Small intestine (tissue), 7 donors: ENCODE results near the gene DENND1A. TPM values are rescaled to one million over a fixed set of nuclear protein-coding genes. Genes with fewer than 3 reads are reported as not detected.

Source experiments
- DNase-seq, 2 donors: peaks; one replicate each; pipeline versions ENCODE4 v3.0.0 to v3.0.0-alpha.2; 2013
- FAIRE-seq: peaks from 2 replicates; lab custom pipeline; 2012; peaks lifted over from hg19 to GRCh38; lab: Jason Lieb, UNC
- H3K27ac ChIP-seq, 3 donors: one replicate each; pipeline ENCODE4 v1.5.1; 2013; ENCODE audit warnings: low read length in 2 of 3, mild to moderate bottlenecking in 2 of 3, control low read depth in 1 of 3, inconsistent platforms in 1 of 3, low read depth in 1 of 3, moderate library complexity in 1 of 3
- H3K27me3 ChIP-seq, 3 donors: one replicate each; pipeline ENCODE4 v1.6.1; 2013; ENCODE audit warnings: low read length in 3 of 3, inconsistent platforms in 1 of 3; ENCODE audit not compliant: control insufficient read depth in 3 of 3, insufficient read depth in 3 of 3
- H3K36me3 ChIP-seq, 3 donors: one replicate each; pipeline ENCODE4 v1.6.1; 2013; ENCODE audit warnings: low read length in 3 of 3, inconsistent platforms in 1 of 3, low read depth in 1 of 3, mild to moderate bottlenecking in 1 of 3, moderate library complexity in 1 of 3; ENCODE audit not compliant: control insufficient read depth in 3 of 3, insufficient read depth in 2 of 3
- H3K4me1 ChIP-seq, 3 donors: one replicate each; pipeline ENCODE4 v1.6.1; 2013; ENCODE audit warnings: low read length in 2 of 3, inconsistent platforms in 1 of 3, low read depth in 1 of 3, mild to moderate bottlenecking in 1 of 3, moderate library complexity in 1 of 3; ENCODE audit not compliant: control insufficient read depth in 3 of 3, insufficient read depth in 2 of 3
- H3K4me3 ChIP-seq, 3 donors: one replicate each; pipeline ENCODE4 v1.5.1; 2013; ENCODE audit warnings: low read length in 3 of 3, control low read depth in 1 of 3, inconsistent platforms in 1 of 3, low read depth in 1 of 3, mild to moderate bottlenecking in 1 of 3, moderate library complexity in 1 of 3
- H3K9me3 ChIP-seq, 2 donors: one replicate each; pipeline ENCODE4 v1.6.1; 2013; ENCODE audit warnings: low read depth in 1 of 2, low read length in 1 of 2; ENCODE audit not compliant: control insufficient read depth in 2 of 2, insufficient read depth in 1 of 2
- WGBS, 3 donors: extraction: QIAGEN DNeasy Blood & Tissue Kit; methylation state at CpG; one replicate each; pipeline ENCODE4 v1.1.7; 2013; 5-methylcytosine and 5-hydroxymethylcytosine counted together
- polyA plus RNA-seq, 4 donors: library from polyadenylated mRNA; stranded (reverse) in 3 of 4; unstranded in 1 of 4; fragments of 200-250 nt in 3 of 4; fragments of 120-200 nt in 1 of 4; gene quantifications; one replicate each; pipeline versions ENCODE4 v1.2.1 to v1.2.3, GENCODE V29; 2013
- donor health status: healthy with polysubstance abuse.
- donor health status: control.
- donor health status: control.
- donor health status: Bipolar disorder and iron deficiency.
- donor health status: healthy.

Gene DENND1A
- polyA plus RNA-seq, 4 donors: 11.5 to 43.4 (median 20.0) TPM

- WGBS, 3 donors: 61 to 81% (median 76%) methylated on average over 17 of the region's 17 CpGs
- Histone ChIP-seq H3K36me3 (peaks cover 0 to 5% (median 0%) of the 10 kb centered on the region in 3 donors), H3K4me3 (no peak overlapping the region), H3K9me3 (no peaks in the 10 kb centered on the region), H3K27ac (no peak overlapping the region), H3K27me3 (no peaks in the 10 kb centered on the region), H3K4me1 (no peaks in the 10 kb centered on the region)
- FAIRE-seq: no peak
- no peak for DNase-seq
Observed at GRCh38 chr9:123568691-123569688, 360.9 kb downstream of the DENND1A start.

- 65 to 86% (median 78%) methylated on average over 3 of the region's 3 CpGs for WGBS, 3 donors
- no peaks in the 10 kb centered on the region for H3K9me3 ChIP-seq
- H3K27ac ChIP-seq: no peak overlapping the region
- no peak for FAIRE-seq
- H3K4me1 ChIP-seq: peaks cover 0 to 6% (median 0%) of the 10 kb centered on the region in 3 donors
- H3K27me3 ChIP-seq: no peaks in the 10 kb centered on the region
- H3K36me3 ChIP-seq: peaks cover 0 to 6% (median 0%) of the 10 kb centered on the region in 3 donors
- DNase-seq: no peak
- no peak overlapping the region for H3K4me3 ChIP-seq
Observed at GRCh38 chr9:123567013-123567412, 362.9 kb downstream of the DENND1A start.

DNA sequence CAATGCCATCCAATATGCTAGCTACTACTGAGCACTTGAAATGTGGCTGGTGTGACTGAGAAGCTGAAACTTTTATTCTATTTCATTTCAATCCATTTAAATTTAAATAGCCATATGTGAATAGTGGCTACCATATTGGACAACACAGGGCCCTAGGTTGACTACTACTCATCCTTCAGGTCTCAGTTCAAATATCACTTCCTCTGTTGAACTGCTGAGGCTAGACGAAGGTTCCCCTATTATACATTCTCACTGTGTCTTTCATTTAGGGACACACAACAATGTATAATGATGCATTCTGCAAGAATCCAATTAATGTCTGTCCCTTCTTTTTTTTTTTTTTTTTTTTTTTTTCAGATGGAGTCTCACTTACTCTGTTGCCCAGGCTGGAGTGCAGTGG, 365.3 kb downstream of the DENND1A start:
- peaks cover 0 to 13% (median 0%) of the 10 kb centered on the region in 3 donors for H3K36me3 ChIP-seq
- H3K27ac ChIP-seq: no peak overlapping the region
- DNase-seq (no peak), FAIRE-seq (no peak)
- H3K27me3 ChIP-seq: no peaks in the 10 kb centered on the region
- H3K9me3 ChIP-seq: no peaks in the 10 kb centered on the region
- H3K4me1 ChIP-seq: peaks cover 0 to 6% (median 0%) of the 10 kb centered on the region in 3 donors
- no peak overlapping the region for H3K4me3 ChIP-seq
- WGBS, 3 donors: 94 to 100% (median 100%) methylated on average over 1 of the region's 1 CpG

- FAIRE-seq (no peak), DNase-seq (no peak)
- H3K4me1 ChIP-seq: peaks cover 0 to 6% (median 0%) of the 10 kb centered on the region in 3 donors
- H3K27me3 ChIP-seq: no peaks in the 10 kb centered on the region
- H3K36me3 ChIP-seq: peaks cover 0 to 14% (median 0%) of the 10 kb centered on the region in 3 donors
- H3K4me3 ChIP-seq: no peak overlapping the region
- H3K27ac ChIP-seq: no peak overlapping the region
- WGBS, 3 donors: 67 to 89% (median 69%) methylated on average over 6 of the region's 6 CpGs
- no peaks in the 10 kb centered on the region for H3K9me3 ChIP-seq
Observed at GRCh38 chr9:123562844-123563346, 367.0 kb downstream of the DENND1A start.

DNA sequence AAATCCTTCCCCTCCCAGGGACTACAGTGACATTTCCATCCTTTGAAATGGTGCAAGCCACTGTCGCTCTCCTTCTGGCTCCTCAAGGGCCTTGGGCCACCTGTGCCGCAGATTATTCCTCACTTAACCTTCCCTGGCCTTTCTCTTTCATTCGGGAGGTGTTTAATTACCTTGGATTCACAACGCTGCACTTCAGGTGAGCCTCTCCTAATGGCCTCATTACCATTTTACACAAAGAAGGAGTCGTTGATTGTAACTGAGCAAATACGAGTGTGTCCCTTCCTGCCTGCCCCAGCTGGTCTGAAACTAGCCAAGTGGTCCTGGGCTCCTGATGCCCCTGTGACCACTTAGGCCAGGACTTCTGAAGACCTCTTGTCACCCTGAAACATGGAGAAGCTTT, 368.9 kb downstream of the DENND1A start:
- H3K4me1 ChIP-seq: peaks cover 0 to 6% (median 0%) of the 10 kb centered on the region in 3 donors
- H3K36me3 ChIP-seq: peaks cover 0 to 32% (median 2%) of the 10 kb centered on the region in 3 donors
- DNase-seq (no peak), FAIRE-seq (no peak)
- 90 to 94% (median 90%) methylated on average over 6 of the region's 6 CpGs for WGBS, 3 donors
- no peak overlapping the region for H3K4me3 ChIP-seq
- H3K27ac ChIP-seq: no peak overlapping the region
- no peaks in the 10 kb centered on the region for H3K27me3 ChIP-seq
- H3K9me3 ChIP-seq: no peaks in the 10 kb centered on the region

- no peak overlapping the region for H3K4me3 ChIP-seq
- H3K36me3 ChIP-seq: peaks cover 0 to 55% (median 3%) of the 10 kb centered on the region in 3 donors
- FAIRE-seq (no peak), DNase-seq (no peak)
- H3K4me1 ChIP-seq: no peaks in the 10 kb centered on the region
- H3K27me3 ChIP-seq: no peaks in the 10 kb centered on the region
- no peaks in the 10 kb centered on the region for H3K9me3 ChIP-seq
- H3K27ac ChIP-seq: no peak overlapping the region
- 88 to 93% (median 89%) methylated on average over 22 of the region's 22 CpGs for WGBS, 3 donors
Observed at GRCh38 chr9:123556464-123557435, 373.2 kb downstream of the DENND1A start.

GRCh38 chr9:123555646-123556045, 374.3 kb downstream of the DENND1A start:
- Histone ChIP-seq H3K9me3 (no peaks in the 10 kb centered on the region), H3K4me3 (no peak overlapping the region), H3K4me1 (no peaks in the 10 kb centered on the region), H3K36me3 (peaks cover 0 to 57% (median 3%) of the 10 kb centered on the region in 3 donors), H3K27ac (no peak overlapping the region), H3K27me3 (no peaks in the 10 kb centered on the region)
- WGBS, 3 donors: 78 to 91% (median 90%) methylated on average over 3 of the region's 3 CpGs
- no peak for DNase-seq
- no peak for FAIRE-seq

GRCh38 chr9:123552530-123552929, 377.4 kb downstream of the DENND1A start:
- H3K9me3 ChIP-seq: no peaks in the 10 kb centered on the region
- FAIRE-seq (no peak), DNase-seq (no peak)
- peaks cover 0 to 60% (median 3%) of the 10 kb centered on the region in 3 donors for H3K36me3 ChIP-seq
- H3K27ac ChIP-seq: no peak overlapping the region
- H3K4me1 ChIP-seq: no peaks in the 10 kb centered on the region
- no peaks in the 10 kb centered on the region for H3K27me3 ChIP-seq
- WGBS, 3 donors: 89 to 100% (median 97%) methylated on average over 5 of the region's 5 CpGs
- H3K4me3 ChIP-seq: no peak overlapping the region
